Esophagus muscularis mucosa (tissue), 4 donors: ENCODE data around the gene GTSE1.

Experiments used
- CTCF ChIP-seq, 3 experiments: fragments of 200-600 bp in 2 of 3; fragments of 450-650 bp in 1 of 3; sonication (generic) in 2 of 3; IDR thresholded peaks; one replicate each; pipeline ENCODE4 v1.5.1; 2017 to 2019; ENCODE audit warnings: antibody characterized with exemption in 3 of 3, mild to moderate bottlenecking in 2 of 3, moderate library complexity in 1 of 3
- EP300 ChIP-seq: sonication (generic); formaldehyde crosslinking; IDR thresholded peaks from one replicate; pipeline ENCODE4 v1.6.1; 2017; ENCODE audit warnings: antibody characterized with exemption
- POLR2A ChIP-seq: fragments of 450-650 bp; IDR thresholded peaks from one replicate; pipeline ENCODE4 v1.6.1; 2017; ENCODE audit warnings: antibody characterized with exemption, moderate library complexity, mild to moderate bottlenecking, low read depth
- POLR2AphosphoS5 ChIP-seq, 2 donors: sonication (generic); formaldehyde crosslinking; IDR thresholded peaks; one replicate each; pipeline ENCODE4 v1.6.1; 2017; ENCODE audit warnings: antibody characterized with exemption in 2 of 2

GRCh38 chr22:46376111-46376510 lies 79.4 kb downstream of the GTSE1 start:
- TF ChIP-seq CTCF (IDR thresholded peaks at IDR 0.05) (no peak), POLR2A (no peak), POLR2AphosphoS5 (IDR thresholded peaks at IDR 0.05) (no peak), EP300 (no peak)
